T47D (cell line): Measurements from ENCODE around the gene CHMP5.
A peak's percentile ranks its signal among the peaks of the same experiment; 100 is the strongest.

Experiments used
- DNase-seq, 2 experiments: peaks; one replicate each; pipeline versions ENCODE4 v3.0.0 to v3.0.0-alpha.2; 2011 to 2012; ENCODE audit warnings: low read depth in 1 of 2, low spot score in 1 of 2
- JUND ChIP-seq: IDR thresholded peaks from 2 replicates; pipeline ENCODE4 v1.6.1; 2012; ENCODE audit warnings: low read depth
- in situ Hi-C: cut with HindIII; loops from 2 replicates; pipeline ENCODE4 v1.10.0; 2016; ENCODE audit warnings: low sequenced_read_pairs, low pct_unique_long_range_greater_than_20kb

CHMP5 gene

GRCh38 chr9:33246269-33246860 lies 18.5 kb upstream of the CHMP5 start:
- in situ Hi-C loops: no loop called here
- TF ChIP-seq JUND: no peak
- DNase-seq: no peak

DNA sequence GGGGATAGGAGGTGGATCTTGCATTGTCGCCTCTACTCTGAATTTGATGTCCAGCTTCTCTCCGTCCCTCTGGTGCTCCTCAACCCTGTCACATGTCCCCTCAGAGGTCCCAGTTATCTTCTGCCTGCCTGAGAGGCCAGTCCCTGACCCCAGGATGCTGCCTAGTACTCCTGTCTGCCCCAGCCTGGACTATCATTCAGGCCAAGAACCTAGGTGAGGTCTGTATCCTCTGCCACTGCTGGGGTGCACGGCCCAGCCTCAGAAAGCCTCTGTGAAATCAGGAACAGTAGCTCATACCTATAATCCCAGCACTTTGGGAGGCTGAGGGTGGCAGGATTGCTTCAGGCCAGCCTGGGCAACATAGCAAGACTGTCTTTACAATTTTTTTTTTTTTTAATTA lies 16.2 kb upstream of the CHMP5 start:
- DNase-seq: no peak
- TF ChIP-seq JUND: no peak
- in situ Hi-C loops: no loop called here

DNA sequence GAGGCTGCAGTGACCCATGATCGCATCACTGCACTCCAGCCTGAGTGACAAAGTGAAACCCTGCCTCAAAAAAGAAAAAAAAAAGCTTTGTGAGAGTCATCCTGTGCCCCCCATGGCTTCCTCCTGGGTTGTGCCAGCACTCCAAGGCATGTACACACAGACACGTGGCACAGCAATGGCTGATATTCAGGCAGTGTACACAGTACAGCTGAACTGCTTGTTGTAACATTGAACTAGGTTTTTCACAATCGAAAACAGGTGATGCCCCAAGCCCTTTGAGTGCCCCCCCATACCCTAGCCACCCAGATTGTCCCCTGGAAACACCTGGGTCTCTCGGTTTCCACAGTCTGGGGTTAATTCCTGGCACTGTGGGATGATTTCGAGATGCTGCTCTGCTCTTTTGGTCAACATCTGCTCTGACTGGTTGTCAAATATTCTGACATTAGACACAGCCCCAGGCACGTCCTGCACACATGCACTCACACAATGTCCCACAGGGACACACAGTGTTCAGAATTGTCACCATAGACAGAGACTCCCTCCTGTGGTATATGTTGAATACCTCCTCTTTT lies 15.7 kb upstream of the CHMP5 start:
- in situ Hi-C loops: no loop called here
- DNase-seq: peak in 1 of 2 experiments; percentile 49
- TF ChIP-seq JUND: no peak

DNA sequence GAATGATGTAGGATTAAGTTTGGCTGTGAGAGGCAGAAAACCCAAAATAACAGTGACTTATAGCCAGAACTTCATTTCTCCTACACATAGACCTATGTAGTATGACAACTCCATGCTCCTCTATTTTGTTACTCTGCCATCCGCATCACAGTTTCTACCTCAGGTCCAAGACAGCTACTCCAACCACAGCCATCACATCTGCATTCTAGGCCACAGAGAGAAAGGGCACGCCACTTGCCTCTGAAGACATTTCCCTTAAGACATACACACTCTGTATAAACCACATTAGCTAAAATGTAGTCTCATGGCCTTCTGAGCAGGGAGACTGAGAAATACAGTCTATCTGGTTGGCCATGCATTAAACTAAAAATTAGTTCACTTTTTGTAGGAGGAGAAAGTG lies 14.9 kb upstream of the CHMP5 start:
- no peak for TF ChIP-seq JUND
- in situ Hi-C loops: no loop called here
- no peak for DNase-seq

GRCh38 chr9:33250458-33250995 lies 14.3 kb upstream of the CHMP5 start:
- in situ Hi-C loops: no loop called here
- TF ChIP-seq JUND: no peak
- no peak for DNase-seq

- no peak for TF ChIP-seq JUND
- in situ Hi-C loops: no loop called here
- no peak for DNase-seq
These were observed 10.6 kb upstream of the CHMP5 start for GRCh38 chr9:33254211-33254610.

DNA sequence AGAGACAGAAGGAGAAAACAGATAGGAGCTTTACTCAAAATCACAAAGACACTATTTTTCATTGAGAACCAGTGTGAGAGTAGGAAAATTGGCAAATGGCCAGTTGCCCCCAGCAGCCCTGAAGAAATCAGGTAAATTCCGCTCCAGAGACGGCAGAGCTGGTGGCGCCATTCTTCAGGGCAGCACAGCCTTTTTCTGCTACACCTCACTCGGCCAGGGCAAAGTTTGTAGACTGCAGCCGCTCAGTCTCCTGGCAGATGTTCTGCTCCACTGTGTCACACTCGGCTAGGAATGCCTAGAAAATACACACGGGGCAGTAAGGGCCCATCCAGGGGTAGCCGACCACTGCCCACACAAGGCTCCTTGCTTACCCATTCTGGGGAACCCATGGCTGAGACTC lies 9.8 kb upstream of the CHMP5 start:
- no peak for TF ChIP-seq JUND
- no peak for DNase-seq
- in situ Hi-C loops: no loop called here

- in situ Hi-C loops: no loop called here
- DNase-seq: no peak
- TF ChIP-seq JUND: no peak
These were observed 9.4 kb upstream of the CHMP5 start for GRCh38 chr9:33255471-33255870.

DNA sequence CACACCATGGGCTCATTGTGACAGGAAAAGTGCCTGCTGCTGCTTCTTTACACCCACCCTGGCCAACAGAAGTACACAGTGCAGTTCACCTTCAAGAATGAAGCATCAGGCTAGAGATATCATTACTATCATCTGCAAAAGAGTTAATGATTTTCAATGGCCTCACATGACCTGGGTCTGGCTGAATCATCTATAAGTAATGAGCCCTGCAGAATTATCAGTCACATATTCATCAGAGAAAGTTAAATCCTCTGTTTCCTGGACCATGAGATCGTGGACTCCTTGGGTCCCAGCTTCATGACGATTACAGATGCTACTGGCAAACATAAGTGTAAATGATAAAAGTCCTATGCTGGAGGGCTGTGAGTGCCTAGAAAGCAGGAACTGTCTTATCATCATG lies 8.6 kb upstream of the CHMP5 start:
- DNase-seq: no peak
- in situ Hi-C loops: no loop called here
- TF ChIP-seq JUND: no peak

DNA sequence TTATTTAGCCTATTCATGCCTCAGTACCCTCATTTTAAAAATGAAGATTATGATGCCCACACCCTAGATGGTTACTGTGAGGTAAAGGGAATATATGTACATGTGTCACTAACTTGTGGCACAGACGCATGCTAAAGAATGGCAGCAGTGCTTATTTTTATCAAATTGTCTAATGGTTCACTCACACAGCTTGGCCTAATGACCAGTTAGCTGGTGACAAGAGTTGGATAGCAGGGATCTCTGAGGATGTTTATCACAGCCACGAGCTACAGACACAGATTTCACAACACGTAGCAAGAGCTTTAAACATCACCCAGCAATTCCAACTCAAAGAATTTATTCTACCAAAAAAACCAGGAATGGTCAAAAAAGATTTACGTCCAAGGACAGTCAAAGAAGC lies 7.6 kb upstream of the CHMP5 start:
- no peak for TF ChIP-seq JUND
- DNase-seq: no peak
- in situ Hi-C loops: no loop called here

GRCh38 chr9:33260372-33260771 lies 4.5 kb upstream of the CHMP5 start:
- TF ChIP-seq JUND: no peak
- no peak for DNase-seq
- in situ Hi-C loops: no loop called here

DNA sequence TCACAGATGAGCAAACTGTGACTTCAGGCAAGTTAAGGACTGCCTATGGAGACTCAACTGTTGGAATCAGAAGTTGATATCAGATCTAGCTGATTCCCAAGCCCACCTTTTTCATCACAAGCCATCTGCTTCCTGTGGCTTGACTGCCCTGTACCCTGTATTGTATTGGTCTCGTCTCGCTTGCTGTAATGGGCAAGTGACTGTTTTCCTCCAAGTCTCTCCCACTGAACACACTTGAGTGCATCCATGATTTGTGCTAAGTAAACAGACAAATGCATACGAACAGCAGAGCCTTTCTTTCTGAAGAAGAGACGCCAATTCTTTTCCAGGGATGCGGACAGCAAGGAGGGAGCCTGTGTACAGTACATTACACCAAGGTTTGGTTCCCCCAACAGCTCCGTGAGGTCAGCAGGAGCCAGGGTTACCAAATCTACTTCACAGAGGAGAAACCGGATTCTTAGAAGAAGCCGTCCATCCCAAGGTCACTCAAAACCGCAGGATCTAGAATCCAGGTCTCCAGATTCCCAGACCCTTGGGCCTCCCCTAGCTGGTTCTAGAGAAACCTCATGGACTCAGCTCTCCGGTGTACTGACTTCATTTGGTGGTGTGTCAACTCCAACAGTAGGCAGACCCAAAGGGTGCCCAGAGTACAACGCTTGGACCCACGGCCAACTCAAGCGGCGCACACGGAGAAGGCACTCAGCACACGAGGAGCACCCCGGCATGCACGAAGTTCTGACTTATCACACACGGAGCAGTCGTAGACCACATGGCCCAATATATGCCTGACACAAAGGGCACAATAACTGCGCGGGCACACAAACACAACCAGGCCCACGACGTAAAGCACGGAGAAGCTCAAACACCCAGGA lies 1.5 kb upstream of the CHMP5 start:
- no peak for TF ChIP-seq JUND
- DNase-seq: peak in 1 of 2 experiments; percentile 11
- in situ Hi-C loops: no loop called here

- TF ChIP-seq JUND: no peak
- in situ Hi-C loops: no loop called here
- peak; percentile 13 to 29 for DNase-seq
These were observed 811 bp upstream of the CHMP5 start for GRCh38 chr9:33264003-33264472.
